Activated CD8-positive, alpha-beta memory T cell treated with anti-CD3 and anti-CD28 coated beads for 24 hours (primary cell): ENCODE data around the gene RUFY4.
"Not testable (repeated sequence)": the region's sequence is repeated elsewhere in the genome, so short reads cannot be mapped to it uniquely, and the experiment has no call there.

Source experiments
- DNase-seq: peaks from one replicate; pipeline ENCODE4 v3.0.0-alpha.2; 2020

The RUFY4 gene

GRCh38 chr2:218031771-218032257, 37.2 kb upstream of the RUFY4 start:
- DNase-seq, result peak; percentile 53

- DNase-seq, result peak; percentile 55
These were observed 36.5 kb upstream of the RUFY4 start for GRCh38 chr2:218032336-218033171.

GRCh38 chr2:218033208-218033589, 35.9 kb upstream of the RUFY4 start:
- peak; percentile 55 for DNase-seq

- peak; percentile 69 for DNase-seq
These were observed 35.2 kb upstream of the RUFY4 start for GRCh38 chr2:218033590-218034496.

GRCh38 chr2:218034497-218035213, 34.4 kb upstream of the RUFY4 start:
- peak; percentile 80 for DNase-seq

GRCh38 chr2:218035463-218036100, 33.5 kb upstream of the RUFY4 start:
- no peak for DNase-seq

GRCh38 chr2:218036371-218036770, 32.7 kb upstream of the RUFY4 start:
- DNase-seq, result no peak

- no peak for DNase-seq
These were observed 29.9 kb upstream of the RUFY4 start for GRCh38 chr2:218039171-218039570.

GRCh38 chr2:218040883-218041282, 28.2 kb upstream of the RUFY4 start:
- DNase-seq, result no peak

GRCh38 chr2:218041302-218042168, 27.5 kb upstream of the RUFY4 start:
- no peak for DNase-seq

GRCh38 chr2:218043100-218043499, 26.0 kb upstream of the RUFY4 start:
- DNase-seq, result peak; percentile 40

- DNase-seq, result peak; percentile 45
These were observed 25.3 kb upstream of the RUFY4 start for GRCh38 chr2:218043701-218044109.

GRCh38 chr2:218044599-218044998, 24.5 kb upstream of the RUFY4 start:
- DNase-seq, result not testable (repeated sequence)

- DNase-seq, result no peak
These were observed 22.8 kb upstream of the RUFY4 start for GRCh38 chr2:218046238-218046637.

GRCh38 chr2:218047536-218048225, 21.4 kb upstream of the RUFY4 start:
- DNase-seq, result no peak

- no peak for DNase-seq
These were observed 17.1 kb upstream of the RUFY4 start for GRCh38 chr2:218051903-218052302.

GRCh38 chr2:218059289-218059688, 9.8 kb upstream of the RUFY4 start:
- DNase-seq, result no peak

- no peak for DNase-seq
These were observed 8.9 kb upstream of the RUFY4 start for GRCh38 chr2:218060118-218060517.

- DNase-seq, result no peak
These were observed 7.9 kb upstream of the RUFY4 start for GRCh38 chr2:218060950-218061660.

GRCh38 chr2:218063486-218063885, 5.6 kb upstream of the RUFY4 start:
- DNase-seq, result no peak
